OCI-LY7 (cell line): Measurements from ENCODE around the gene TPPP.

Experiments
- EZH2phosphoT487 ChIP-seq: fragments of 200-600 bp; sonication (generic); IDR thresholded peaks from 2 replicates; pipeline ENCODE4 v1.6.1; 2018; ENCODE audit warnings: low read depth, borderline replicate concordance, mild to moderate bottlenecking, mixed run types, antibody characterized with exemption, low read length, moderate library complexity, mixed read lengths
- TF ChIP-seq, protein P1 (sequence below): fragments of 200-600 bp; sonication (generic); conservative IDR thresholded peaks from 2 replicates; pipeline ENCODE4 v1.5.1; 2014; ENCODE audit warnings: mild to moderate bottlenecking, antibody characterized with exemption, low read length, moderate library complexity, mixed read lengths

DNA sequence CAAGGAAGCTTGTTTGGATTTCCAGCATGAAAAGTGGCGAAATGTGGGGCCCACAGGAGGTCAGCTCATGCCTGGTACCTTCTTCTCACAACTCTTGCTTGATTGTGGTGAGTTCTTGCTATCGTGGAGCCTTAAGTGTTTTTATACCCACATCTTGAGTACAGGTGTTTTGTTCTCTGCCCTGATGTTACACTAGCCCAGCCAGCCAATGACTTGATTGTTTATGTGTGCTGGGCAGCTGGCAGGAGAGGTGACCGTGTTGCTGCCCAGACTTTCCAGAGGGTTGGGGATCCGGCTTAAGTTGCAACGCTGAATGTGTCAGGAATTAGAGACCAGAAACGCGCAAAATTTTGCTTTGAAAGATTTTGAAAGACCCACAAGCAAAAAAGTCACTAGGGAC is 24.0 kb upstream of the TPPP start:
- TF ChIP-seq, protein P1, sequence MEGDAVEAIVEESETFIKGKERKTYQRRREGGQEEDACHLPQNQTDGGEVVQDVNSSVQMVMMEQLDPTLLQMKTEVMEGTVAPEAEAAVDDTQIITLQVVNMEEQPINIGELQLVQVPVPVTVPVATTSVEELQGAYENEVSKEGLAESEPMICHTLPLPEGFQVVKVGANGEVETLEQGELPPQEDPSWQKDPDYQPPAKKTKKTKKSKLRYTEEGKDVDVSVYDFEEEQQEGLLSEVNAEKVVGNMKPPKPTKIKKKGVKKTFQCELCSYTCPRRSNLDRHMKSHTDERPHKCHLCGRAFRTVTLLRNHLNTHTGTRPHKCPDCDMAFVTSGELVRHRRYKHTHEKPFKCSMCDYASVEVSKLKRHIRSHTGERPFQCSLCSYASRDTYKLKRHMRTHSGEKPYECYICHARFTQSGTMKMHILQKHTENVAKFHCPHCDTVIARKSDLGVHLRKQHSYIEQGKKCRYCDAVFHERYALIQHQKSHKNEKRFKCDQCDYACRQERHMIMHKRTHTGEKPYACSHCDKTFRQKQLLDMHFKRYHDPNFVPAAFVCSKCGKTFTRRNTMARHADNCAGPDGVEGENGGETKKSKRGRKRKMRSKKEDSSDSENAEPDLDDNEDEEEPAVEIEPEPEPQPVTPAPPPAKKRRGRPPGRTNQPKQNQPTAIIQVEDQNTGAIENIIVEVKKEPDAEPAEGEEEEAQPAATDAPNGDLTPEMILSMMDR: no peak
- TF ChIP-seq EZH2phosphoT487: no peak
